Pancreas (tissue), 10 donors: ENCODE results near the gene TSHZ1. TPM values are rescaled to one million over a fixed set of nuclear protein-coding genes. Genes with fewer than 3 reads are reported as not detected.
A peak's percentile ranks its signal among the peaks of the same experiment; 100 is the strongest.

Source experiments
- ATAC-seq, 4 donors: fragments of 200-7000 bp; cut with Tn5 transposase; one replicate each; pipeline versions ENCODE4 v1.8.0 to v1.9.1; 2020; ENCODE audit warnings: mild to moderate bottlenecking in 4 of 4, moderate library complexity in 4 of 4
- DNase-seq, 6 donors: peaks; one replicate each; pipeline ENCODE4 v3.0.0-alpha.2; 2020
- FAIRE-seq: peaks from 2 replicates; lab custom pipeline; 2012; peaks lifted over from hg19 to GRCh38; lab: Jason Lieb, UNC
- H3K27ac ChIP-seq, 4 donors: fragments of 200-600 bp; sonication (generic); 1 replicate in 3 of 4; 2 replicates in 1 of 4; pipeline versions ENCODE4 v1.5.0 to v1.8.0; 2020
- H3K27me3 ChIP-seq, 4 donors: fragments of 200-600 bp; one replicate each; pipeline ENCODE4 v1.8.0; 2021
- H3K36me3 ChIP-seq, 3 donors: fragments of 200-600 bp; sonication (generic) in 1 of 3; one replicate each; pipeline versions ENCODE4 v1.5.0 to v1.8.0; 2020 to 2021
- H3K4me1 ChIP-seq, 3 donors: fragments of 200-600 bp; one replicate each; pipeline ENCODE4 v1.8.0; 2021
- H3K4me3 ChIP-seq, 4 donors: fragments of 200-600 bp; sonication (generic) in 2 of 4; one replicate each; pipeline versions ENCODE4 v1.5.0 to v1.8.0; 2020 to 2021
- H3K9me3 ChIP-seq, 4 donors: fragments of 200-600 bp; one replicate each; pipeline ENCODE4 v1.8.0; 2021
- WGBS, 2 donors: extraction: QIAGEN DNeasy Blood & Tissue Kit; methylation state at CpG; one replicate each; pipeline ENCODE4 v1.1.7; 2013; 5-methylcytosine and 5-hydroxymethylcytosine counted together
- intact Hi-C, 3 donors: fragments of 100-400 bp; cut with DNase I; formaldehyde crosslinking; loops; one replicate each; pipeline versions ENCODE4 v1.11.1 to v1.14.2; 2022
- polyA plus RNA-seq, 2 donors: library from polyadenylated mRNA; stranded (reverse); fragments of 200-250 nt; gene quantifications; one replicate each; pipeline ENCODE4 v1.2.3, GENCODE V29; 2013
- total RNA-seq, 6 donors: library from RNA; stranded (reverse); fragmentation: NEBNext Ultra II Directional in 4 of 6; extraction: Animal tissue kit (Norgen Biotek cat#: 25700) in 4 of 6; gene quantifications; one replicate each; pipeline versions ENCODE4 v1.2.1 to v1.2.4, GENCODE V29; 2021 to 2023
- TF ChIP-seq, protein P1 (sequence below), 4 donors: fragments of 200-600 bp; sonication (generic) in 3 of 4; IDR thresholded peaks; one replicate each; pipeline versions ENCODE4 v1.5.0 to v1.8.0; 2021; ENCODE audit warnings: antibody characterized with exemption in 4 of 4
- donor health status: healthy with polysubstance abuse.
- donor health status: DM: no; HTN: no; CAD: no; lungs with moderate emphysema.
- donor health status: DM: no; HTN: no; CAD: no.
- donor health status: control.
- donor health status: control.
- donor health status: Bipolar disorder and iron deficiency.
- donor health status: DM: yes; HTN: yes; CAD: no.
- donor health status: DM: no; HTN: no; CAD: no.
- donor health status: DM: no; HTN: no; CAD: no.
- donor health status: DM: yes; HTN: yes; CAD: no.

Gene TSHZ1
- total and polyA plus RNA-seq, 8 donors: 4.7 to 13.6 (median 7.6) TPM

DNA sequence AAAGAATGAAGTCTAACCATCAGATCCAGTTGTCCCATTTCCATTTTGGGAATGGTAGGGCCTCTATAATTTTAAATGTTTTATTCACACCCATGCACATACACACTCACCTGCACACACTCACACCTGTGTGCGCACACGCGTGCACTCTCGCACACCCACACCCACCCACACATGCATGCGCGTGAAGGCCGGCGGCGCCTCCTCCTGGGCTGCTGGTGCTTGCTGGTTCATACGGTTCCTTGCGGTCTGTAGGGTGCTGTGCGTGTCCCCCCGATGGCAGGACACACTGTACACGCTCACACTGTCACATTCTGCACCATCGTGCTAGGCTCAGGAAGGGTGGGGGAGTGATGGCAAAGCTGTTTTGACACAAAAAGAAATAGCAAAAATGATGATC is 63.2 kb downstream of the TSHZ1 start:
- H3K36me3 ChIP-seq: no peaks in the 10 kb centered on the region
- ATAC-seq: no peak
- no peak for FAIRE-seq
- DNase-seq: no peak
- TF ChIP-seq, protein P1, sequence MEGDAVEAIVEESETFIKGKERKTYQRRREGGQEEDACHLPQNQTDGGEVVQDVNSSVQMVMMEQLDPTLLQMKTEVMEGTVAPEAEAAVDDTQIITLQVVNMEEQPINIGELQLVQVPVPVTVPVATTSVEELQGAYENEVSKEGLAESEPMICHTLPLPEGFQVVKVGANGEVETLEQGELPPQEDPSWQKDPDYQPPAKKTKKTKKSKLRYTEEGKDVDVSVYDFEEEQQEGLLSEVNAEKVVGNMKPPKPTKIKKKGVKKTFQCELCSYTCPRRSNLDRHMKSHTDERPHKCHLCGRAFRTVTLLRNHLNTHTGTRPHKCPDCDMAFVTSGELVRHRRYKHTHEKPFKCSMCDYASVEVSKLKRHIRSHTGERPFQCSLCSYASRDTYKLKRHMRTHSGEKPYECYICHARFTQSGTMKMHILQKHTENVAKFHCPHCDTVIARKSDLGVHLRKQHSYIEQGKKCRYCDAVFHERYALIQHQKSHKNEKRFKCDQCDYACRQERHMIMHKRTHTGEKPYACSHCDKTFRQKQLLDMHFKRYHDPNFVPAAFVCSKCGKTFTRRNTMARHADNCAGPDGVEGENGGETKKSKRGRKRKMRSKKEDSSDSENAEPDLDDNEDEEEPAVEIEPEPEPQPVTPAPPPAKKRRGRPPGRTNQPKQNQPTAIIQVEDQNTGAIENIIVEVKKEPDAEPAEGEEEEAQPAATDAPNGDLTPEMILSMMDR (IDR thresholded peaks at IDR 0.05): no peak
- no peak overlapping the region for H3K27ac ChIP-seq
- no peak overlapping the region for H3K4me3 ChIP-seq
- H3K9me3 ChIP-seq: peaks cover 0 to 3% (median 0%) of the 10 kb centered on the region in 4 donors
- intact Hi-C loops: no loop called here
- H3K27me3 ChIP-seq: no peaks in the 10 kb centered on the region
- H3K4me1 ChIP-seq: peaks cover 0 to 11% (median 10%) of the 10 kb centered on the region in 3 donors
- whole genome bisulfite sequencing, 2 donors: 97% methylated on average over 15 of the region's 15 CpGs

DNA sequence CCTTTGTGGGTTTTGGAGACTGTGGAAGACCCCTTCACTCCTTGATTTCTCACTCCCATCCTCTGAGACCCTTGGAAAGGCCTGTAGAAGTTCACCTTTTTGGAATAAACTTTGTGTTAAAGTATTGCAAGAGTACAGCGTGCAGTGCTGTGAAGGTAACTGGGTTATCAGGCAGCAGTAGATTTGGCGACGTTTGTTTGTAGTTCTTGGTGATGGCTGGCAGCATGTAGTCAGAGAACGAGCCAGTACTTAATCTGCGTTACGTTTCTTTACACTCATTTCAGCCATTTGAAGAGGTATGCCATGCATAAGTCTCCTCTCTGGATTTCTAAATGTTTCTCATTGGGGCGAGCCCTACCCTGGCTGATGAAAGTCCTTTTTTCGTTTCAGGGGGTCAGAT is 64.6 kb downstream of the TSHZ1 start:
- no peak overlapping the region for H3K27ac ChIP-seq
- H3K36me3 ChIP-seq: no peaks in the 10 kb centered on the region
- FAIRE-seq: no peak
- H3K4me3 ChIP-seq: no peak overlapping the region
- TF ChIP-seq, protein P1 (IDR thresholded peaks at IDR 0.05): no peak
- no peak for DNase-seq
- H3K4me1 ChIP-seq: peaks cover 0 to 8% (median 6%) of the 10 kb centered on the region in 3 donors
- intact Hi-C loops: no loop called here
- no peaks in the 10 kb centered on the region for H3K27me3 ChIP-seq
- WGBS, 2 donors: 51 to 58% methylated on average over 8 of the region's 8 CpGs
- H3K9me3 ChIP-seq: peaks cover 0 to 3% (median 0%) of the 10 kb centered on the region in 4 donors
- peak in 1 of 4 donors; percentile 34 for ATAC-seq

DNA sequence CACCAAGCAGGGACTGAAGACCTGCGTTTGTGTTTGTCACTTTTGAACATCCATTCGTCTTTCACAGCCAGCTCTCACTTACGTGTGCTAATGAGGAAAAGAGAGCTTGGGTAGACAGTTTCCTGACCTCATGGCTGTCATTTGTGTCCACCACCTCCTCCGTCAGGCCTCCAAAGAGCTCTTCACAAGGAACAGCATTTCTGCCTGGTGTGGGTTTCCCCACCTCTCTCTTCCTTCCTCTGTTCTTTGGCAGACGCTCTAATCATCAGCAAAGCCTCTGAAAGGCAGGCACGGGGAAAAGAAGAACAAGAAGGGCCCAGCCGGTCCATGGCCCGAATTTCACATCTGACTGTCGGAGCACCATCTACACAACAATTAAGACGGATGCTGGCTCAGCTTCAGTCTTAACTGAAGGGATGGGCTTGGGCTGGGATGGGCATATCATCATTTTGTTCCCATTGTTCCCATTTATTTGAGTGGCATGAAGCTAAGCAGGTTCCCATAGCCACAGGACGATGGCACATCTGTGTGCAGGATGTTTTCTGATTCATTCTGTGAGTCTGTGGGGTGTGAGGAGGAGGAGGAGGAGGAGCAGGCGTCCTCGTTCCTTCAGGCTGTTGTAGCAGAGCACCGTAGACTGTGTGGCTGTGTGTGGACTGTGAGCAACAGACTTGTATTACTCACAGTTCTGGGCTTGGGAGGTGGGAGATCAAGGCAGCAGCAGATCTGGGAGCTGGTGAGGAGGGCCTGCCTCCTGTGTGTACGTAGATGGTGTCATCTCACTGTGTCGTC is 66.4 kb downstream of the TSHZ1 start:
- H3K9me3 ChIP-seq: no peaks in the 10 kb centered on the region
- intact Hi-C loops: no loop called here
- FAIRE-seq (no peak), ATAC-seq (no peak), DNase-seq (no peak)
- no peaks in the 10 kb centered on the region for H3K27me3 ChIP-seq
- no peak overlapping the region for H3K4me3 ChIP-seq
- no peaks in the 10 kb centered on the region for H3K4me1 ChIP-seq
- H3K27ac ChIP-seq: no peak overlapping the region
- WGBS, 2 donors: 88 to 94% methylated on average over 16 of the region's 16 CpGs
- TF ChIP-seq, protein P1 (IDR thresholded peaks at IDR 0.05): no peak
- no peaks in the 10 kb centered on the region for H3K36me3 ChIP-seq

DNA sequence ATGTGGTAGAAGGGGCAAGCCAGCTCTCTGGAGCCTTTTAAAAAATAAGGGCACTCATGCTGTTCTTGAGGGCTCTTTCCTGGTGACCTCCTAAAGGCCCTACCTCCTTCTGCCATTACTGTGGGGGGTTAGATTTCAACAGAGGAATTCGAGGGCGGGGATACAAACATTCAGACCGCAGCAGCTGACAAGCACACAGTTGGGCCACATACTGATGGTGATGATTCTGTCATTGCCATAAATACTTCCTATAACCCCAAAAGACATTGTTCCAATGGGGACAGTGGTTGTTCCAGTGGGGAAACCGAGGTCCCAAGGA is 67.0 kb downstream of the TSHZ1 start:
- H3K9me3 ChIP-seq: no peaks in the 10 kb centered on the region
- FAIRE-seq: no peak
- H3K27me3 ChIP-seq: no peaks in the 10 kb centered on the region
- no peaks in the 10 kb centered on the region for H3K4me1 ChIP-seq
- no peak for DNase-seq
- TF ChIP-seq, protein P1 (IDR thresholded peaks at IDR 0.05): no peak
- ATAC-seq: no peak
- no peaks in the 10 kb centered on the region for H3K36me3 ChIP-seq
- H3K27ac ChIP-seq: no peak overlapping the region
- intact Hi-C loops: no loop called here
- WGBS, 2 donors: 94 to 96% methylated on average over 4 of the region's 4 CpGs
- no peak overlapping the region for H3K4me3 ChIP-seq

DNA sequence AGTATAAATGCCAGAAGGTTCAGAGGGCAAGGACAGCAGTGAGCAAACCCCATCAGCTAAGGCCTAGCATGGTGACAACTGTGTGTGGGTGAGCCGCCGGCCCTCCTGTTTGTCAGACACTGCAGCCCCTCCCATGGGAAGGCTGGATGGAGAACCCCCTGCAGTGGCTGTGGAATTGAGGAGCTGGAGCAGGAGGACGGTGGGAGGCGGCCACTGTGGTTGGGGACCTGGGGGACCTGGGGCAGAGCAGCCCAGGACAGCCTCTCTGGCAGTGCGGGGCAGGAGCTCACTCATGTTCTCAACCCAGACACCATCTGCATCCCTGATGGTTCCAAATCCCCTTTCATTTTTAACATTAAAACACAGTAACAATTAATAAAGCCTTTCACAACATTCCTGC is 68.8 kb downstream of the TSHZ1 start:
- H3K27ac ChIP-seq: no peak overlapping the region
- 93 to 99% methylated on average over 5 of the region's 5 CpGs for WGBS, 2 donors
- DNase-seq (no peak), ATAC-seq (no peak), FAIRE-seq (no peak)
- no peaks in the 10 kb centered on the region for H3K4me1 ChIP-seq
- intact Hi-C loops: no loop called here
- H3K4me3 ChIP-seq: no peak overlapping the region
- TF ChIP-seq, protein P1 (IDR thresholded peaks at IDR 0.05): no peak
- no peaks in the 10 kb centered on the region for H3K9me3 ChIP-seq
- H3K36me3 ChIP-seq: no peaks in the 10 kb centered on the region
- no peaks in the 10 kb centered on the region for H3K27me3 ChIP-seq
